Ovary (tissue), 3 donors: ENCODE results near the gene ZNF281.

Source experiments
- CTCF ChIP-seq, 3 donors: fragments of 450-650 bp in 2 of 3; fragments of 200-600 bp in 1 of 3; IDR thresholded peaks; one replicate each; pipeline versions ENCODE4 v1.5.1 to v1.8.0; 2016 to 2022; ENCODE audit warnings: antibody characterized with exemption in 3 of 3, mild to moderate bottlenecking in 1 of 3
- POLR2A ChIP-seq: fragments of 450-650 bp; IDR thresholded peaks from one replicate; pipeline ENCODE4 v1.6.1; 2017; ENCODE audit warnings: antibody characterized with exemption, mild to moderate bottlenecking, moderate library complexity
- donor health status: DM: no; HTN: no; CAD: no.

DNA sequence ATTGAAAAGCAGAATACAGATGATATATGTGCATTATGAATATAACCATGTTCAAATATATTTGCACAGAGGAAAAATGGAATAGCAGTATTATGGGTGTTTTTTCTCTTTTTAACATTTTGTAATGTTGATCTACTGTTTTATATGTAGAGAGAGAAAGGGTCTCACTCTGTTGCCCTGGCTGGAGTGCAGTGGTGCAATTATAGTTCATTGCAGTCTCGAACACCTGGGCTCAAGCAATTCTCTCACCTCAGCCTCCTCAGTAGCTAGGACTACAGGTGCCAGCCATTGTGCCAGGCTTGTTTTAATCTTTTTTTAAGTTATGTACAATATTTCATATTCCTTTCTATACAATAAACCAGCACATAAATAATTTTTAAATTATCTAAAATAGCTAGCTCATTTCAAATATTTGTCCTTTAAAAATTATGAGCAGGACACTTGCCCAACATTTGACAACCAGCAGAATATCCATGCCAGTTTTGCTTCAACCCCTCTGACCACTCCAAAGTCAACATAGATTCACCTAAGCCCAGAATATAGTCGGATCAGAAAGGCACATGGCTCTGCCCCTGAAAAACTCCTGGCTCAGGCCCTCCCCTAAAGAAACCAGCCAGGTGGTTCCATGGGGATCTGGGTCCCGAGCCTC is 29.8 kb downstream of the ZNF281 start:
- TF ChIP-seq CTCF (IDR thresholded peaks at IDR 0.05): no peak
- no peak for TF ChIP-seq POLR2A
